ENCODE measurements around the gene GXYLT2. TPM values are rescaled to one million over a fixed set of nuclear protein-coding genes. Genes with fewer than 3 reads are reported as not detected.
A peak's percentile ranks its signal among the peaks of the same experiment; 100 is the strongest.

The GXYLT2 gene
- total and polyA plus RNA-seq, 2 of the 13 experiments (the other 11 are each of a cell fraction or from before 2014, with no cell fraction given): 4.3 to 6.9 TPM

GRCh38 chr3:72960812-72961518 lies 73.1 kb downstream of the GXYLT2 start (continued):
- no peak for TF ChIP-seq MYNN (CRISPR knock-in tag; IDR thresholded peaks at IDR 0.05; ENCODE audit: low read depth)
- TF ChIP-seq CBX1 (IDR thresholded peaks at IDR 0.05; ENCODE audit: low read depth): no peak
- 0 out of 2 replicates have a peak, but pooled peaks have one; percentile 14 for TF ChIP-seq ZFY (CRISPR knock-in tag; IDR thresholded peaks at IDR 0.05)
- no peak for TF ChIP-seq ZNF256 (CRISPR knock-in tag; conservative IDR thresholded peaks at IDR 0.05)
- 0 out of 2 replicates have a peak, but pooled peaks have one; percentile 18 for TF ChIP-seq HOXA3 (CRISPR knock-in tag; IDR thresholded peaks at IDR 0.05)
- TF ChIP-seq HNF4A (CRISPR knock-in tag; IDR thresholded peaks at IDR 0.05): 0 out of 2 replicates have a peak, but pooled peaks have one; percentile 18
- no peak for TF ChIP-seq ZNF564 (CRISPR knock-in tag; IDR thresholded peaks at IDR 0.05)
- TF ChIP-seq, protein P1, sequence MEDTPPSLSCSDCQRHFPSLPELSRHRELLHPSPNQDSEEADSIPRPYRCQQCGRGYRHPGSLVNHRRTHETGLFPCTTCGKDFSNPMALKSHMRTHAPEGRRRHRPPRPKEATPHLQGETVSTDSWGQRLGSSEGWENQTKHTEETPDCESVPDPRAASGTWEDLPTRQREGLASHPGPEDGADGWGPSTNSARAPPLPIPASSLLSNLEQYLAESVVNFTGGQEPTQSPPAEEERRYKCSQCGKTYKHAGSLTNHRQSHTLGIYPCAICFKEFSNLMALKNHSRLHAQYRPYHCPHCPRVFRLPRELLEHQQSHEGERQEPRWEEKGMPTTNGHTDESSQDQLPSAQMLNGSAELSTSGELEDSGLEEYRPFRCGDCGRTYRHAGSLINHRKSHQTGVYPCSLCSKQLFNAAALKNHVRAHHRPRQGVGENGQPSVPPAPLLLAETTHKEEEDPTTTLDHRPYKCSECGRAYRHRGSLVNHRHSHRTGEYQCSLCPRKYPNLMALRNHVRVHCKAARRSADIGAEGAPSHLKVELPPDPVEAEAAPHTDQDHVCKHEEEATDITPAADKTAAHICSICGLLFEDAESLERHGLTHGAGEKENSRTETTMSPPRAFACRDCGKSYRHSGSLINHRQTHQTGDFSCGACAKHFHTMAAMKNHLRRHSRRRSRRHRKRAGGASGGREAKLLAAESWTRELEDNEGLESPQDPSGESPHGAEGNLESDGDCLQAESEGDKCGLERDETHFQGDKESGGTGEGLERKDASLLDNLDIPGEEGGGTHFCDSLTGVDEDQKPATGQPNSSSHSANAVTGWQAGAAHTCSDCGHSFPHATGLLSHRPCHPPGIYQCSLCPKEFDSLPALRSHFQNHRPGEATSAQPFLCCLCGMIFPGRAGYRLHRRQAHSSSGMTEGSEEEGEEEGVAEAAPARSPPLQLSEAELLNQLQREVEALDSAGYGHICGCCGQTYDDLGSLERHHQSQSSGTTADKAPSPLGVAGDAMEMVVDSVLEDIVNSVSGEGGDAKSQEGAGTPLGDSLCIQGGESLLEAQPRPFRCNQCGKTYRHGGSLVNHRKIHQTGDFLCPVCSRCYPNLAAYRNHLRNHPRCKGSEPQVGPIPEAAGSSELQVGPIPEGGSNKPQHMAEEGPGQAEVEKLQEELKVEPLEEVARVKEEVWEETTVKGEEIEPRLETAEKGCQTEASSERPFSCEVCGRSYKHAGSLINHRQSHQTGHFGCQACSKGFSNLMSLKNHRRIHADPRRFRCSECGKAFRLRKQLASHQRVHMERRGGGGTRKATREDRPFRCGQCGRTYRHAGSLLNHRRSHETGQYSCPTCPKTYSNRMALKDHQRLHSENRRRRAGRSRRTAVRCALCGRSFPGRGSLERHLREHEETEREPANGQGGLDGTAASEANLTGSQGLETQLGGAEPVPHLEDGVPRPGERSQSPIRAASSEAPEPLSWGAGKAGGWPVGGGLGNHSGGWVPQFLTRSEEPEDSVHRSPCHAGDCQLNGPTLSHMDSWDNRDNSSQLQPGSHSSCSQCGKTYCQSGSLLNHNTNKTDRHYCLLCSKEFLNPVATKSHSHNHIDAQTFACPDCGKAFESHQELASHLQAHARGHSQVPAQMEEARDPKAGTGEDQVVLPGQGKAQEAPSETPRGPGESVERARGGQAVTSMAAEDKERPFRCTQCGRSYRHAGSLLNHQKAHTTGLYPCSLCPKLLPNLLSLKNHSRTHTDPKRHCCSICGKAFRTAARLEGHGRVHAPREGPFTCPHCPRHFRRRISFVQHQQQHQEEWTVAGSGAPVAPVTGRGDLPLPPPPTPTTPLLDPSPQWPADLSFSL (CRISPR knock-in tag; IDR thresholded peaks at IDR 0.05): no peak
- TF ChIP-seq, protein P2, sequence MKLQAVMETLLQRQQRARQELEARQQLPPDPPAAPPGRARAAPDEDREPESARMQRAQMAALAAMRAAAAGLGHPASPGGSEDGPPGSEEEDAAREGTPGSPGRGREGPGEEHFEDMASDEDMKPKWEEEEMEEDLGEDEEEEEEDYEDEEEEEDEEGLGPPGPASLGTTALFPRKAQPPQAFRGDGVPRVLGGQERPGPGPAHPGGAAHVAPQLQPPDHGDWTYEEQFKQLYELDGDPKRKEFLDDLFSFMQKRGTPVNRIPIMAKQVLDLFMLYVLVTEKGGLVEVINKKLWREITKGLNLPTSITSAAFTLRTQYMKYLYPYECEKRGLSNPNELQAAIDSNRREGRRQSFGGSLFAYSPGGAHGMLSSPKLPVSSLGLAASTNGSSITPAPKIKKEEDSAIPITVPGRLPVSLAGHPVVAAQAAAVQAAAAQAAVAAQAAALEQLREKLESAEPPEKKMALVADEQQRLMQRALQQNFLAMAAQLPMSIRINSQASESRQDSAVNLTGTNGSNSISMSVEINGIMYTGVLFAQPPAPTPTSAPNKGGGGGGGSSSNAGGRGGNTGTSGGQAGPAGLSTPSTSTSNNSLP (IDR thresholded peaks at IDR 0.05; ENCODE audit: low read depth, low read length): peak; percentile 51; the same call in 1 of the 2 replicates
- no peak for TF ChIP-seq GABPA (IDR thresholded peaks at IDR 0.05; ENCODE audit: low read depth, low read length)
- TF ChIP-seq GABPA (CRISPR knock-in tag; IDR thresholded peaks at IDR 0.05; ENCODE audit: low read depth): no peak
- TF ChIP-seq, protein P3, sequence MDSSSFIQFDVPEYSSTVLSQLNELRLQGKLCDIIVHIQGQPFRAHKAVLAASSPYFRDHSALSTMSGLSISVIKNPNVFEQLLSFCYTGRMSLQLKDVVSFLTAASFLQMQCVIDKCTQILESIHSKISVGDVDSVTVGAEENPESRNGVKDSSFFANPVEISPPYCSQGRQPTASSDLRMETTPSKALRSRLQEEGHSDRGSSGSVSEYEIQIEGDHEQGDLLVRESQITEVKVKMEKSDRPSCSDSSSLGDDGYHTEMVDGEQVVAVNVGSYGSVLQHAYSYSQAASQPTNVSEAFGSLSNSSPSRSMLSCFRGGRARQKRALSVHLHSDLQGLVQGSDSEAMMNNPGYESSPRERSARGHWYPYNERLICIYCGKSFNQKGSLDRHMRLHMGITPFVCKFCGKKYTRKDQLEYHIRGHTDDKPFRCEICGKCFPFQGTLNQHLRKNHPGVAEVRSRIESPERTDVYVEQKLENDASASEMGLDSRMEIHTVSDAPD (CRISPR knock-in tag; IDR thresholded peaks at IDR 0.05): no peak
- no peak for TF ChIP-seq RAD21 (CRISPR knock-in tag; IDR thresholded peaks at IDR 0.05)
- no peak for TF ChIP-seq ZNF788 (CRISPR knock-in tag; IDR thresholded peaks at IDR 0.05; ENCODE audit: borderline replicate concordance)
- TF ChIP-seq GATAD2A (CRISPR knock-in tag; IDR thresholded peaks at IDR 0.05): peak; percentile 52
- no peak for TF ChIP-seq KMT2A (CRISPR knock-in tag; IDR thresholded peaks at IDR 0.05)
- TF ChIP-seq HMGXB4 (CRISPR knock-in tag; IDR thresholded peaks at IDR 0.05; ENCODE audit: borderline replicate concordance in 1 of 2, low read depth in 1 of 2): no peak
- no peak for TF ChIP-seq ZNF816 (CRISPR knock-in tag; IDR thresholded peaks at IDR 0.05; ENCODE audit: borderline replicate concordance)
- TF ChIP-seq ZNF572 (CRISPR knock-in tag; IDR thresholded peaks at IDR 0.05): no peak

All from HepG2 (cell line).